Measurements from ENCODE around the gene EFCAB14.

- TF ChIP-seq CTCF (IDR thresholded peaks at IDR 0.05) (no peak), POLR2A (IDR thresholded peaks at IDR 0.05) (no peak)
Measured at GRCh38 chr1:46645815-46646214, 73.1 kb downstream of the EFCAB14 start.

Measured in thyroid gland (tissue), 4 donors.